ENCODE data around the gene FGF11. TPM values are rescaled to one million over a fixed set of nuclear protein-coding genes. Genes with fewer than 3 reads are reported as not detected.
A peak's percentile ranks its signal among the peaks of the same experiment; 100 is the strongest.

The FGF11 gene
- total and polyA plus RNA-seq, 2 of the 4 experiments (the other 2 are of a cell fraction) = 0.18 to 1.1 TPM

DNA sequence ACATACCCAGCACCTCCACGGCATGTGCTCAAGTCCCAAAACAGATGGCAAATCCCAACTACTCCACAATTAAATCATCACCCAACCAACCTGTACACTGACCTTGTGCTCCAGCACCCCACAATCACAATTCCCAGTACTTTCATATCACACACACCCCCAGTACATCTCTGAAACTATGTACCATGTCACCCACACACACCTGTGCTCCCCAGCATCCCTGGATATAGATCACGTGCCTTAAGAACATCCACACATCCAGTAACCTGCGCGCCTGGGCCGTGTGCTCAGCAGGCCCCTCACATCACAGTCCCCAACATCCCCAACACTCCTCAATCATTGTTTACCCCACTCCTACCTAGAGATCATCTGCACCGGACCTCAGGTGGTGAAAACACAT lies 29.6 kb upstream of the FGF11 start:
- Histone ChIP-seq H3K36me3 (ENCODE audit: control insufficient read depth, insufficient read depth, low read length) (peaks cover 29% of the 10 kb centered on the region), H3K23ac (ENCODE audit: low read depth, low read length) (no peak overlapping the region), H2BK20ac (ENCODE audit: low read depth, low read length) (no peak overlapping the region), H3K4me3 (ENCODE audit: insufficient read depth, low read depth, low read length) (no peak overlapping the region), H4K91ac (ENCODE audit: insufficient read depth, low read depth, low read length) (no peak overlapping the region), H3K14ac (replicated peaks; ENCODE audit: low read depth, low read length) (no peak overlapping the region), H3K4ac (ENCODE audit: low read depth, low read length) (no peak overlapping the region), H2AFZ (replicated peaks; ENCODE audit: low read length, poor library complexity) (no peak overlapping the region), H2BK120ac (ENCODE audit: low read depth, low read length) (no peak overlapping the region), H2AK5ac (ENCODE audit: low read depth, low read length) (no peak overlapping the region), H2AK9ac (replicated peaks; ENCODE audit: low read depth, low read length, poor library complexity) (peak overlapping the region; percentile 85), H3K79me1 (ENCODE audit: low read depth in 1 of 2, low read length in 2 of 2) (peaks cover 0 to 33% of the 10 kb centered on the region in 2 experiments; a peak in 3 of 4 replicates), H4K5ac (ENCODE audit: low read depth, low read length) (no peak overlapping the region), H4K20me1 (ENCODE audit: insufficient read depth, low read length) (peaks cover 7% of the 10 kb centered on the region), H4K8ac (ENCODE audit: low read depth in 2 of 2, low read length in 2 of 2) (no peak overlapping the region), H3K27ac (ENCODE audit: insufficient read depth, low read length) (no peak overlapping the region), H2BK15ac (ENCODE audit: low read depth, low read length) (no peak overlapping the region), H3K9me3 (ENCODE audit: control insufficient read depth, insufficient read depth, low read length) (no peaks in the 10 kb centered on the region), H3K18ac (ENCODE audit: low read depth, low read length) (no peak overlapping the region), H3K27me3 (ENCODE audit: control insufficient read depth, insufficient read depth, low read length) (no peaks in the 10 kb centered on the region), H3K4me2 (ENCODE audit: low read depth, low read length) (no peak overlapping the region), H2BK5ac (ENCODE audit: low read depth, low read length, poor library complexity, severe bottlenecking) (no peak overlapping the region), H3K9me1 (ENCODE audit: insufficient read depth, low read length) (peaks cover 4% of the 10 kb centered on the region; the same call in 1 of the 2 replicates), H3K56ac (ENCODE audit: extremely low read depth, insufficient read depth, low read length) (no peak overlapping the region), H3K9ac (ENCODE audit: low read depth, low read length) (no peak overlapping the region), H3K4me1 (ENCODE audit: control insufficient read depth, insufficient read depth, low read length) (peaks cover 8% of the 10 kb centered on the region)
- CTCF ChIA-PET = no interaction called here
- ATAC-seq (ENCODE audit: low read depth) (no peak), DNase-seq (no peak)
- BruUV-seq (replicated peaks) = no TSS peak
- in situ Hi-C loops (cut with MboI; ENCODE audit: low sequenced_read_pairs) (no loop called here), dilution Hi-C loops (cut with HindIII; ENCODE audit: low sequenced_read_pairs, unreplicated experiment) (no loop called here), intact Hi-C loops (cut with micrococcal nuclease) (no loop called here)
- TF ChIP-seq RFX5 (IDR thresholded peaks at IDR 0.05; ENCODE audit: low read depth, low read length) = no peak
- TF ChIP-seq, protein P1, sequence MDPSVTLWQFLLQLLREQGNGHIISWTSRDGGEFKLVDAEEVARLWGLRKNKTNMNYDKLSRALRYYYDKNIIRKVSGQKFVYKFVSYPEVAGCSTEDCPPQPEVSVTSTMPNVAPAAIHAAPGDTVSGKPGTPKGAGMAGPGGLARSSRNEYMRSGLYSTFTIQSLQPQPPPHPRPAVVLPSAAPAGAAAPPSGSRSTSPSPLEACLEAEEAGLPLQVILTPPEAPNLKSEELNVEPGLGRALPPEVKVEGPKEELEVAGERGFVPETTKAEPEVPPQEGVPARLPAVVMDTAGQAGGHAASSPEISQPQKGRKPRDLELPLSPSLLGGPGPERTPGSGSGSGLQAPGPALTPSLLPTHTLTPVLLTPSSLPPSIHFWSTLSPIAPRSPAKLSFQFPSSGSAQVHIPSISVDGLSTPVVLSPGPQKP (IDR thresholded peaks at IDR 0.05; ENCODE audit: borderline replicate concordance, low read depth, low read length) = no peak
- TF ChIP-seq BHLHE40 (IDR thresholded peaks at IDR 0.05; ENCODE audit: low read depth, low read length) = no peak
- TF ChIP-seq POLR2A (IDR thresholded peaks at IDR 0.05; ENCODE audit: low read depth, low read length) = no peak
- WGBS, 2 experiments (ENCODE audit: extremely low coverage in 2 of 2, insufficient read length in 1 of 2) = 98% methylated on average over 5 of the region's 6 CpGs; no CpG with 5 or more reads in 1 of the 2 experiments
- POLR2A ChIA-PET (ENCODE audit: unreplicated experiment) = no interaction called here
